Lower leg skin (tissue), 3 donors: ENCODE results near the gene LHFPL3.

Experiments used
- CTCF ChIP-seq, 3 donors: fragments of 450-650 bp; IDR thresholded peaks; one replicate each; pipeline ENCODE4 v1.5.1; 2016; ENCODE audit warnings: antibody characterized with exemption in 3 of 3, mild to moderate bottlenecking in 3 of 3, moderate library complexity in 2 of 3
- POLR2A ChIP-seq, 2 donors: fragments of 450-650 bp; IDR thresholded peaks; one replicate each; pipeline ENCODE4 v1.6.1; 2016 to 2017; ENCODE audit warnings: antibody characterized with exemption in 2 of 2, mild to moderate bottlenecking in 1 of 2, moderate library complexity in 1 of 2

GRCh38 chr7:104898434-104898833 is 570.0 kb downstream of the LHFPL3 start:
- TF ChIP-seq CTCF (IDR thresholded peaks at IDR 0.05) (no peak), POLR2A (IDR thresholded peaks at IDR 0.05) (no peak)
